HG03439 (cell line): ENCODE data around the gene NR2E3.

Experiments used
- ATAC-seq: cut with Tn5 transposase; IDR thresholded peaks from one replicate; pipeline ENCODE4 v1.9.1; 2021; ENCODE audit warnings: mild to moderate bottlenecking, moderate library complexity; ENCODE audit not compliant: unreplicated experiment

NR2E3 gene

DNA sequence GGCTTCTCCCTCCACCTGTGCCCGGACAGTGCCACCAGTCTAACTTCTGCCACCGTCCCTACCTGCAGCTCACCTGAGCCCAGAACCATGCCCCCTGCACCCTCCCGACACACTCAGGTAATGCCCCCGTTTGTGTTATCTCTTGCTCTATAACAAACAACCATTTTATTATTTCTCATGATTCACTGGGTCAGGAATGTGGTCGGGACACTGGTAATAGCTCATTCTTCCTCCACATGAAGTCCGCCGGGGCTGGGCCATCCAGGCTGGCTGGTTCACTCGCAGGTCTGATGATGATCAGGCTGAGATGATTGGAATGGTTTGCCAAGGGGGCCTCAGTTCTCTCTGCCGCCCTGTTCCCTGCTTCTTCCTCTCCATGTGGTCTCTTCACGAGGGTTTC lies 20.3 kb upstream of the NR2E3 start:
- no peak for ATAC-seq

DNA sequence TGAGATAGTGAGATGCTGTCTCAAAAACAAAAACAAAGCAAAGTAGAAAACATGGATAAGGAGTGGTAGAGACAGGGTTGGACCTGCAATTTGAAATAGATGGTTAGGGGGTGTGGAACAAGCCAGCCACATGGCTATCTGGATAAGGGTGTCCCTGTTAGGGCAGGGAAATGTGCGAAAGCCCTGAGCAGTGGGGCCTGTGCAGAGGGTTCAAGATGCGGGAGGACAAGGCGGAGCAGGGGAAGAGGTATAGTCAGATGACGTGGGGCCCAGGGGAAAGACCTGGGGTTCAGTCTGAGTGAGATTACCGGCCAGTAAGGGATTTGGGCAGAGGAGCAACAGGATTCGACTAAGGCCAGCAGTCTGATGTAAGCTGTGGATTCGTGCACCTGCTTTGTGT lies 18.4 kb upstream of the NR2E3 start:
- no peak for ATAC-seq

DNA sequence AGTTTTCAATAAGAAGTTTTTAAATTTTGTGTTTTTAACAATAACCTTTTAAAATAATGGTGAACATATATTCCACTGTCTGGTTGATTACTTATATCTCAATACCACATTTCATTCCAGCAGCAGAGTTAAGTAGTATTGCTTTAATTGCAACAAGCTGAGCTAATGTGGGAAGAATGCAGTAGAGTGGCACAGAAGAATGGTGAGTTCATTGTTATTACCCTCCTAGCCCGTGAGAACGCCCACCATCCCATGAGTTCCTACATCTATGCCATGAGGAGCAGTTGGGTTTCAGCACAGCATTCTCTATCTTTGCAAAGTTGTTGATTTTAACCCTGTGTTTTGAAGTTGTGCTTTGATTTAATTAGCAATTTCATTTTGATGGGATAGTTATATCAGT lies 17.8 kb upstream of the NR2E3 start:
- ATAC-seq: no peak

DNA sequence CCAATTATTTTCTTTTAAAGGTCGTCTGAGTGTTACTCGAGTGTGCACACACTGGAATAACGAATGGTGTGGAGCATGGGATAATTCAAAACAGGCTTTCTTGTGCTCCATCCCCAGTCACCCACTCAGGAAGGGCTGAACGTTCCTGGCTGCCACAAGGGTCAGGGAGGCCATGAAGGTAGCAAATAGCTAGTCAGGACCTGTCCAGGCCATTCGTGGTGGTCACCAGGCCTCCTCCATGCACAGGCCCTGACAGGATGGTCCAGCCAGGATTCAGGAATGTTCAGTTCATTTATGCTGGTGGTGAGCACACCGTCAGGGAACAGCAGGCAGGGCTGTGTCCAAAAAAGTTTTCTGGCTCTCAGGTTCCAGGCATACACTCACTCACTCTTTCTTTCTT lies 11.7 kb upstream of the NR2E3 start:
- ATAC-seq: no peak

DNA sequence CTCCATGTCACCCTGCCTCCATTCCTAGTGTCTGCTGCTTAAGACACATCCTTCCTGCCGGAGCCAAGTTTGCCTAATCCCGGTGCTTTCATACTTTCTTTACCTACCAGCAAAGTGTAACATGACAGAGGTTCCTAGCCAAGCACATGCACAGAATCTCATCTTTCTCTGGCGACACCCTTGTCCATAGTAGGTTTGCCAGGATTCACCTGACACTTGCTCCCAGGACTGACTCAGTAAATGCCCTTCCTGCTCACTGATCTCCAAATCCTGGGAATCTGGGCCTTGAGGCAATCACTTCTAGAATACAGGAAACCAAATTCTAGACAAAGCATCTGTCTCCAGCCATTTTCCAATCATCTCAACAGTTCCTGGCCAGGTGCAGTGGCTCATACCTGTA lies 10.2 kb upstream of the NR2E3 start:
- ATAC-seq: no peak

DNA sequence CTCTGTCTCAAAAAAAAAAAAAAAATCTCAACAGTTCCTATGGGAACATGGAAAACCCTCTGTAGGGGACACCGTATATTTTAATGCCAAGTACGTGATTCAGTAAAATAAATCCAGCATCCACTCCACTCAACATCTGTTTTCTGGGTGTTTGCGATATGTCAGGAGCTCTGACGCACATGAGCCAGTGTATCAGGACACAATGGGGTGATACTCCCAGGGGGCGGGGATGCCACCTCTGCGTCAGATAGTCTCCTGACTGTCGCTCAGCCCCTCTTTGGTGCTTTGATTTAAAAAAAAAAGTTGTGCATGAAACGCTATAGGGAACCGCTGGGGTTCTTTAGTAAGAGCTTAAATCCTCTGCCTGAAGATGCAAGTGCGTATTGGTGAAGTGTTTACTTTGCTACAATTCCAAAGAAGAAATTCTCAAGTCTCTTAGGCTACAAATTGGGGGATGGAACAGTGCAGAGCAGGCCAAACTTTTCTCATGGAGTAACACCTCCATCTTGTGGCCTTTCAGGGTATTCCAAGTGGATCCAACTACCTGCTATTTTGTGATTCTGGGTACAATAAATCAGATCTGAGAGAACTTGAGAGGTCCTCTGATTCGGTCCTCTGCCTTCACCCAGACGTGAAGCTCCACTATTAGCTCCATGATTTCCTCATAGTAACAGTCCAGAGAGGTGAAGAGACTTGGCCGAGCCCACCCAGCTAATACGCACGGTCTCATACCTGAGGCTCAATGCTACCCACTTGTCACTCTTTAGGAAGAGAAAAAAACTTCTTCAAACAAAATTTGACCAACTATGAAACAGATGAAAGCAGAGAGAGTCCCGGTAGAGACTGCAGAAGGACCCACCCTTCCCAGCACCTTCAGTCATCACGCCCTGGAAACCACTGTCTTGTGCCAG lies 9.3 kb upstream of the NR2E3 start:
- ATAC-seq: no peak

- ATAC-seq: no peak
Measured at GRCh38 chr15:71801935-71802655, 8.3 kb upstream of the NR2E3 start.

DNA sequence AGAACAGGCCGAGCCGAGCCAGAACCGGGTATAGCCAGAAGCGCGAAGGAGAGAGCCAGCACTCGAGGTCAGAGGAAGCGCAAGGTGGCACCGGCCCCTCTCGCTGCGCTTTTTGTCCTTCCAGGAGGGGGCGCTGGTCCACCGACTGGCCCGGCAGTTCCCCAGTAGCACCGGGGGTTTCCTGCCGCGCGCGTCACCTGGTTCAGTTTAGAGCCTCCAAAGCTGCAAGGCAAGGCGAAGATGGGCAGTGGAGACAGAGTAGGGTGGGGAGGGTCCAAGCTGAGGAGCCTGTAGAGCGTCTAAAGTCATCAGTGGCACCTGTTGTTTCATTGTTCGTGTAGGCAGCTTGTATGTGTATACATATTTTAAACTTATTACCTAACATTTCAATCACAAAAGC lies 7.6 kb upstream of the NR2E3 start:
- no peak for ATAC-seq

GRCh38 chr15:71804226-71804625 lies 6.1 kb upstream of the NR2E3 start:
- no peak for ATAC-seq

DNA sequence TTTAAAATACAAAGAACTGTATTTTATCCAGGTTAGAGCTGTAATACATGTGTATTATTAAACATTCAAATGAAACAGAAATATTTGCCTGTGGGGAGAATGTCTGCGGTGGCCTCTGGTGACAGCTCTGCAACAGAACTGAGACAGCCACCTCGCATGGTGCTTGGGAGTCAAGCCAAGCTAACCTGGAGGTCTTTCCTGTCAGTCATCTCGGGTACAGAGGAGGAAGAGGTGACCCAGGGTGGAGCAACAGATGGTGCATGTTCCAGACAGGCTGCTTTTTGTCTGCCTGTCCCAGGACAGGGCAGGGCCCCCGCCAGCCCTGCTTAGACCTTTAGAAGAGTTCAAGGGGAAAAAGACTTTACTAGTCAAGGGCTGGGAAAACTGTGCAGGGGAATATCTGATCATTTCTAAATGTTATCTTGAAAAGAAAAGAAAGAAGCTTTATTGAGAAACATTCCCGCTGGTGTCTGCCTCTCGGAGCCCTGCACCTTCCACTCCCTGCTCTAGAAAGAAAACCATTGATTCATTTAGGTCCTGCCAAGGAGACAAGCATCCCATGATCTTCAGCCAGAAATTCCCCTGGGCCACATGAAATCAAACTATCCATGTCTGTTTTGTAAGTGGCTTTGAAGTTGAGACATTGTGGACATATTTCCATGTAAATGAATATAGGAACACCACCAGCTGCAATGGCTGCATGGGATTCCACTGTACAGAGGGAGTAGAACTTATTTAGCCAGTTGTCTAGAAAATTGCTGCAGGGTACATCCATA lies 5.5 kb upstream of the NR2E3 start:
- ATAC-seq: no peak

GRCh38 chr15:71806452-71806931 lies 3.9 kb upstream of the NR2E3 start:
- ATAC-seq: no peak

- ATAC-seq: no peak
Measured at GRCh38 chr15:71807125-71807629, 3.2 kb upstream of the NR2E3 start.

DNA sequence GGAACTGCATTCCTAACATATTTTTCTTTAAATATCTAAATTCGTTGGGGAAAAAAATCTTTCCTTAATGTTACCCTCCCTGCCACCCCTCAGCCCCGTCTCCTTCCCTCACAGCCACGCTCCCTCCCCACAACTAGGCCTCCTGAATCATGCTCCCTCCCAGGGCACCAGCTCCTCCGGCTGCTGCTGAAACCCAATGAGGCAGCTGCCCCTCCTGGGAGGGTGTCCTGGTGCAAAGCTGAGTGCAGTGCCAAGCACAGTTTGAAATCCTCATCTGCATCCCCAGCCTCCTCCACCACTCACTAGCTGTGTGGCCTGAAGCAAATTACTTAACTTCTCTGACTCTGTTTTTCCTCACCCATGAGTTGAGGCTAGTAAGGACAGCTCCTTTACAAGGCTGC lies 2.7 kb upstream of the NR2E3 start:
- no peak for ATAC-seq

GRCh38 chr15:71808311-71809020 lies 1.9 kb upstream of the NR2E3 start:
- no peak for ATAC-seq

- no peak for ATAC-seq
Measured at GRCh38 chr15:71809346-71809745, 1.0 kb upstream of the NR2E3 start.

DNA sequence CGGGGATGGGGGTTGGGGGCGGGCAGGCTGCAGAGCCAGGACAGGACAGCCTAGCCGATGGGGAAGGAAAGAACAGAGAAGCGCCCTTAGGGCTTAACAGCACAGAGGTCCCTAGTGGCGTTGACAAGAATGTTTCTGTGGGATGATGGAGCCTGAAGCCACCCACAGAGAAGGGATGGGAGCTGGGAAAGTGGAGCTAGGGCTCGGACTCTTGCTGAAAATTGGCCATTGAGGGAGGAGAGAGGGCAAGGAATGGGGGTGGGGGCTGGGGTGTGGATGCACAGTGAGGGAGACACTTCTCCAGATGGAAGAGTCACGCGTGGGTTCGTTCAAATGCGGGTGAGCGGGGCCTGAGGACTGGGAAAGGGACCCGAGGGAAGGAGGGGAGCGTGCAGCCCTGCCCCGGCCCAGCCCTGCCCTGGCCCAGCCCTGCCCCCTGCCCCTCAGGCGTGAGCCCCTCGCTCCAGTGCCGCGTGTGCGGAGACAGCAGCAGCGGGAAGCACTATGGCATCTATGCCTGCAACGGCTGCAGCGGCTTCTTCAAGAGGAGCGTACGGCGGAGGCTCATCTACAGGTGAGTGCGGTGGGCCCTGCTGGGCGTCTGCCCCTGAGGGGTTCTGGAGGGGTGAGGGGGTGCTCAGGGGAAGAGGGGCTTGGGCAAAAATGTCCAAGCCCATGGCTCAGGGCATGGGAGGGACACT lies 832 bp downstream of the NR2E3 start:
- ATAC-seq: no peak

GRCh38 chr15:71811752-71812735 lies 1.7 kb downstream of the NR2E3 start:
- ATAC-seq: no peak

DNA sequence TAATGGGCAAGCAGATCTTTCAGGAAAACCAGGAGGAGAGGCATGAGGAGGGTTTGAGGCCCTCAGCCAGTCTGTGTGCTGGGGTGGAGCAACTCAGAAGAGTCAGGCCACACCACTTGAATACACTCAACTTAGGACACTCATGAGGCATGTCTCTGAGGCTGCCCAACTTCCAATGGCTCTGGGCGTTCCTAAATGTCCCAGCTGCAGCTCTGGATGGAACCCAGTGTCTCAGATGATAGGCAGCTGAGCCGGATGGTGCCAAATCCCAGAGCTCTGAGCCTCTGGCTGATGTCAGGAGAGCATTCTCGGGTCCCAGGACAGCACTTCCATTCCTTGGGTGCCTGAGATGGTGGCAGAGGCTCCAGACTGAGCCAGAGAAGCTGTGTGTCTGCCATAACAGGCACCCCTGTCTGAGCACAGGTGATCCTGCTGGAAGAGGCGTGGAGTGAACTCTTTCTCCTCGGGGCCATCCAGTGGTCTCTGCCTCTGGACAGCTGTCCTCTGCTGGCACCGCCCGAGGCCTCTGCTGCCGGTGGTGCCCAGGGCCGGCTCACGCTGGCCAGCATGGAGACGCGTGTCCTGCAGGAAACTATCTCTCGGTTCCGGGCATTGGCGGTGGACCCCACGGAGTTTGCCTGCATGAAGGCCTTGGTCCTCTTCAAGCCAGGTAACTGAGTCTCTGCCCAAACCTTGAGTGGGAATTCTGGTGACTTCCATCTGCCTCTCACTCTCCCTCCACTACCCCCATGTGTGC lies 2.8 kb downstream of the NR2E3 start:
- no peak for ATAC-seq
